DLD1 (cell line): ENCODE measurements around the gene ZNF574.
"Not testable (repeated sequence)": the region's sequence is repeated elsewhere in the genome, so short reads cannot be mapped to it uniquely, and the experiment has no call there.

Experiments used
- in situ Hi-C: cut with HindIII; loops from 2 replicates; pipeline ENCODE4 v1.10.0; 2017; ENCODE audit warnings: low sequenced_read_pairs

Gene ZNF574

GRCh38 chr19:42075616-42076379 lies at the start of gene ZNF574:
Gene ZNF574, plus strand, starts transcription at chr19:42076166. Its CDS starts 2,441 bp downstream, at chr19:42078607.
- in situ Hi-C loops = no loop called here

GRCh38 chr19:42028304-42029216 lies 47.4 kb upstream of the ZNF574 start:
- in situ Hi-C loops = no loop called here

GRCh38 chr19:42030645-42031440 lies 45.1 kb upstream of the ZNF574 start:
- in situ Hi-C loops = no loop called here

GRCh38 chr19:42032431-42032830 lies 43.5 kb upstream of the ZNF574 start:
- in situ Hi-C loops = no loop called here

GRCh38 chr19:42033413-42033812 lies 42.6 kb upstream of the ZNF574 start:
- in situ Hi-C loops = no loop called here

- in situ Hi-C loops = not testable (repeated sequence)
Observed at GRCh38 chr19:42034640-42035391, 41.1 kb upstream of the ZNF574 start.

- in situ Hi-C loops = no loop called here
Observed at GRCh38 chr19:42037649-42038048, 38.3 kb upstream of the ZNF574 start.

GRCh38 chr19:42038666-42039065 lies 37.3 kb upstream of the ZNF574 start:
- in situ Hi-C loops = no loop called here

- in situ Hi-C loops = no loop called here
Observed at GRCh38 chr19:42040031-42040430, 35.9 kb upstream of the ZNF574 start.

- in situ Hi-C loops = not testable (repeated sequence)
Observed at GRCh38 chr19:42040491-42040890, 35.5 kb upstream of the ZNF574 start.

GRCh38 chr19:42042455-42043170 lies 33.4 kb upstream of the ZNF574 start:
- in situ Hi-C loops = no loop called here

- in situ Hi-C loops = no loop called here
Observed at GRCh38 chr19:42045575-42045974, 30.4 kb upstream of the ZNF574 start.

GRCh38 chr19:42048992-42049391 lies 27.0 kb upstream of the ZNF574 start:
- in situ Hi-C loops = no loop called here

GRCh38 chr19:42051166-42052115 lies 24.5 kb upstream of the ZNF574 start:
- in situ Hi-C loops = no loop called here

GRCh38 chr19:42052241-42052863 lies 23.6 kb upstream of the ZNF574 start:
- in situ Hi-C loops = no loop called here

- in situ Hi-C loops = no loop called here
Observed at GRCh38 chr19:42053037-42053935, 22.7 kb upstream of the ZNF574 start.

- in situ Hi-C loops = no loop called here
Observed at GRCh38 chr19:42054205-42054604, 21.8 kb upstream of the ZNF574 start.
